H1 (cell line): ENCODE measurements around the gene SLC6A8. TPM values are rescaled to one million over a fixed set of nuclear protein-coding genes. Genes with fewer than 3 reads are reported as not detected.

Source experiments
- BACH1 ChIP-seq: IDR thresholded peaks from 2 replicates; pipeline ENCODE4 v1.6.1; 2012; ENCODE audit warnings: low read length, improper control_type of control experiment
- HDAC2 ChIP-seq, 2 experiments: fragments of 300-600 bp in 1 of 2; sonication (generic) in 1 of 2; IDR thresholded peaks; 2 replicates each; pipeline ENCODE4 v1.6.1; 2011 to 2012; ENCODE audit warnings: low read depth in 2 of 2, low read length in 2 of 2, mild to moderate bottlenecking in 2 of 2, moderate library complexity in 2 of 2, borderline replicate concordance in 1 of 2, inconsistent platforms in 1 of 2
- KDM1A ChIP-seq: fragments of 200-600, 300-600 bp; sonication (generic); IDR thresholded peaks from 2 replicates; pipeline ENCODE4 v1.7.1; 2016; ENCODE audit warnings: mild to moderate bottlenecking, low read length, borderline replicate concordance
- KDM4A ChIP-seq: IDR thresholded peaks from one replicate; pipeline ENCODE4 v1.7.1; 2012; ENCODE audit warnings: low read depth, mild to moderate bottlenecking, moderate library complexity, low read length, inconsistent platforms; ENCODE audit not compliant: severe bottlenecking
- POU5F1 ChIP-seq: IDR thresholded peaks from 2 replicates; pipeline ENCODE4 v1.6.1; 2011; ENCODE audit warnings: low read depth, mild to moderate bottlenecking, low read length, moderate library complexity
- RBBP5 ChIP-seq: IDR thresholded peaks from 2 replicates; pipeline ENCODE4 v1.7.1; 2012; ENCODE audit warnings: low read depth, mild to moderate bottlenecking, inconsistent platforms, low read length, moderate library complexity, borderline replicate concordance
- SP2 ChIP-seq: IDR thresholded peaks from 2 replicates; pipeline ENCODE4 v1.6.1; 2012; ENCODE audit warnings: mild to moderate bottlenecking, low read length, inconsistent platforms
- polyA plus RNA-seq, 7 experiments: library from polyadenylated mRNA; depleted of rRNA in 3 of 7; stranded (reverse) in 5 of 7; unstranded in 2 of 7; fragments of >200 nt in 5 of 7; fragments of 200-250 nt in 2 of 7; gene quantifications; 1 replicate in 5 of 7; 2 replicates in 1 of 7; 4 replicates in 1 of 7; pipeline versions ENCODE4 v1.2.1 to v1.2.3, GENCODE V29; 2011 to 2013; ENCODE audit warnings: missing spikeins in 2 of 7, mixed read lengths in 2 of 7
- total RNA-seq: library from RNA; stranded (reverse); fragmentation: NEBNext Ultra II Directional; extraction: Animal tissue kit (Norgen Biotek cat#: 25700); gene quantifications from 2 replicates; pipeline ENCODE4 v1.2.1, GENCODE V29; 2021

The SLC6A8 gene
- total and polyA plus RNA-seq, 2 of the 8 experiments (the other 6 are each of a cell fraction or from before 2014, with no cell fraction given): 87.7 to 94.7 TPM

DNA sequence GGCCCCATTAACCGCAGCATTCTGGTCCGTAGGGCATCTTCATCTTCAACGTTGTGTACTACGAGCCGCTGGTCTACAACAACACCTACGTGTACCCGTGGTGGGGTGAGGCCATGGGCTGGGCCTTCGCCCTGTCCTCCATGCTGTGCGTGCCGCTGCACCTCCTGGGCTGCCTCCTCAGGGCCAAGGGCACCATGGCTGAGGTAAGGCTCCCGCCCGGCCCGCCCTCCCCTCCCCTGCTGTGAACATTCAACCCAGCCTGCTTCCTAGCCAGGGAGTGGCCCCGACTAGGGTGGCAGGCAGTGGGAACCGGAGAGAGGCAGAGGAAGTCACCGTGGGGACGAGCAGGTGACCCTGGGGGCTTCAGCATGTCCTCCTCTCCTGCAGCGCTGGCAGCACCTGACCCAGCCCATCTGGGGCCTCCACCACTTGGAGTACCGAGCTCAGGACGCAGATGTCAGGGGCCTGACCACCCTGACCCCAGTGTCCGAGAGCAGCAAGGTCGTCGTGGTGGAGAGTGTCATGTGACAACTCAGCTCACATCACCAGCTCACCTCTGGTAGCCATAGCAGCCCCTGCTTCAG lies 7.1 kb downstream of the SLC6A8 start (continued):
- no peak for TF ChIP-seq SP2
- no peak for TF ChIP-seq HDAC2 (IDR thresholded peaks at IDR 0.05; ENCODE audit: borderline replicate concordance in 1 of 2, low read depth in 2 of 2, low read length in 2 of 2)
- TF ChIP-seq KDM4A: no peak
- no peak for TF ChIP-seq RBBP5
- no peak for TF ChIP-seq KDM1A
- TF ChIP-seq BACH1: no peak
- no peak for TF ChIP-seq POU5F1
- TF ChIP-seq, all 59 proteins: peak for 0
